Suppressor macrophage (primary cell): ENCODE results near the gene TSC22D1.
"Not testable (repeated sequence)": the region's sequence is repeated elsewhere in the genome, so short reads cannot be mapped to it uniquely, and the experiment has no call there.

Source experiments
- DNase-seq, 4 experiments: peaks; one replicate each; pipeline ENCODE4 v3.0.0-alpha.2; 2020 to 2022
- total RNA-seq, 17 experiments: gene quantifications; one replicate each; lab custom pipeline; 2026; ENCODE audit warnings: mixed read lengths in 6 of 17, inconsistent platforms in 3 of 17; lab: John Stamatoyannopoulos, UW

Gene TSC22D1
- 19.5 to 170 (median 75.2) reads per million in 17 experiments for total RNA-seq

GRCh38 chr13:44575741-44576350, at the start of gene TSC22D1:
Gene TSC22D1, minus strand, starts transcription at chr13:44576330. Its CDS starts 256 bp downstream, at chr13:44576074.
- peak; percentile 41 to 74 (median 69) for DNase-seq

- DNase-seq, result no peak
These were observed 46.6 kb upstream of the TSC22D1 start for GRCh38 chr13:44622708-44623107.

- DNase-seq, result no peak
These were observed 46.1 kb upstream of the TSC22D1 start for GRCh38 chr13:44622261-44622660.

GRCh38 chr13:44620057-44620456, 43.9 kb upstream of the TSC22D1 start:
- no peak for DNase-seq

- no peak for DNase-seq
These were observed 43.5 kb upstream of the TSC22D1 start for GRCh38 chr13:44619651-44620050.

GRCh38 chr13:44618326-44618725, 42.2 kb upstream of the TSC22D1 start:
- DNase-seq, result no peak

GRCh38 chr13:44617648-44618047, 41.5 kb upstream of the TSC22D1 start:
- DNase-seq, result no peak

- no peak for DNase-seq
These were observed 33.0 kb upstream of the TSC22D1 start for GRCh38 chr13:44609137-44609536.

- DNase-seq, result no peak
These were observed 29.6 kb upstream of the TSC22D1 start for GRCh38 chr13:44605721-44606120.

GRCh38 chr13:44605275-44605674, 29.1 kb upstream of the TSC22D1 start:
- no peak for DNase-seq

- no peak for DNase-seq
These were observed 25.5 kb upstream of the TSC22D1 start for GRCh38 chr13:44601586-44601985.

GRCh38 chr13:44593861-44594592, 17.9 kb upstream of the TSC22D1 start:
- not testable (repeated sequence) for DNase-seq

- no peak for DNase-seq
These were observed 16.2 kb upstream of the TSC22D1 start for GRCh38 chr13:44592216-44592847.

- no peak for DNase-seq
These were observed 15.2 kb upstream of the TSC22D1 start for GRCh38 chr13:44591316-44591715.

GRCh38 chr13:44583137-44583536, 7.0 kb upstream of the TSC22D1 start:
- DNase-seq, result no peak

GRCh38 chr13:44578067-44578400, 1.9 kb upstream of the TSC22D1 start:
- DNase-seq, result no peak

- DNase-seq, result peak; percentile 94 to 98 (median 97)
These were observed 1.3 kb upstream of the TSC22D1 start for GRCh38 chr13:44577236-44578066.

- peak; percentile 19 to 72 (median 41) for DNase-seq
These were observed 463 bp upstream of the TSC22D1 start for GRCh38 chr13:44576351-44577235.

- DNase-seq, result no peak
These were observed 1.1 kb downstream of the TSC22D1 start for GRCh38 chr13:44575035-44575434.

GRCh38 chr13:44574466-44574855, 1.7 kb downstream of the TSC22D1 start:
- peak; percentile 2 to 31 (median 22) for DNase-seq

GRCh38 chr13:44573790-44574465, 2.2 kb downstream of the TSC22D1 start:
- peak; percentile 8 to 40 (median 32) for DNase-seq
